Measurements from ENCODE around the gene CMTR1. TPM values are rescaled to one million over a fixed set of nuclear protein-coding genes. Genes with fewer than 3 reads are reported as not detected.

The CMTR1 gene
- total and polyA plus RNA-seq, 11 donors = 16.3 to 40.7 (median 28.4) TPM

GRCh38 chr6:37426945-37427510 lies 6.0 kb upstream of the CMTR1 start:
- Histone ChIP-seq H3K4me1 (no peaks in the 10 kb centered on the region), H3K4me3 (no peak overlapping the region), H3K36me3 (no peaks in the 10 kb centered on the region), H3K27me3 (no peaks in the 10 kb centered on the region), H3K27ac (no peak overlapping the region), H3K9me3 (no peaks in the 10 kb centered on the region)
- WGBS, 4 donors = 85 to 94% (median 90%) methylated on average over 6 of the region's 6 CpGs
- no peak for TF ChIP-seq POLR2A (IDR thresholded peaks at IDR 0.05)
- TF ChIP-seq, protein P1, sequence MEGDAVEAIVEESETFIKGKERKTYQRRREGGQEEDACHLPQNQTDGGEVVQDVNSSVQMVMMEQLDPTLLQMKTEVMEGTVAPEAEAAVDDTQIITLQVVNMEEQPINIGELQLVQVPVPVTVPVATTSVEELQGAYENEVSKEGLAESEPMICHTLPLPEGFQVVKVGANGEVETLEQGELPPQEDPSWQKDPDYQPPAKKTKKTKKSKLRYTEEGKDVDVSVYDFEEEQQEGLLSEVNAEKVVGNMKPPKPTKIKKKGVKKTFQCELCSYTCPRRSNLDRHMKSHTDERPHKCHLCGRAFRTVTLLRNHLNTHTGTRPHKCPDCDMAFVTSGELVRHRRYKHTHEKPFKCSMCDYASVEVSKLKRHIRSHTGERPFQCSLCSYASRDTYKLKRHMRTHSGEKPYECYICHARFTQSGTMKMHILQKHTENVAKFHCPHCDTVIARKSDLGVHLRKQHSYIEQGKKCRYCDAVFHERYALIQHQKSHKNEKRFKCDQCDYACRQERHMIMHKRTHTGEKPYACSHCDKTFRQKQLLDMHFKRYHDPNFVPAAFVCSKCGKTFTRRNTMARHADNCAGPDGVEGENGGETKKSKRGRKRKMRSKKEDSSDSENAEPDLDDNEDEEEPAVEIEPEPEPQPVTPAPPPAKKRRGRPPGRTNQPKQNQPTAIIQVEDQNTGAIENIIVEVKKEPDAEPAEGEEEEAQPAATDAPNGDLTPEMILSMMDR (IDR thresholded peaks at IDR 0.05) = no peak
- no peak for DNase-seq
- intact Hi-C loops (cut with DNase I) = loop anchor here in 1 of 10 donors (5.0 kb wide), 1 partner anchor 440 kb away; the partner anchor contains the start of gene MTCH1
- ATAC-seq = no peak

- Histone ChIP-seq H3K36me3 (no peaks in the 10 kb centered on the region), H3K27ac (no peak overlapping the region), H3K9me3 (no peaks in the 10 kb centered on the region), H3K4me1 (peaks cover 0 to 14% (median 10%) of the 10 kb centered on the region in 12 donors), H3K4me3 (no peak overlapping the region), H3K27me3 (no peaks in the 10 kb centered on the region)
- ATAC-seq (no peak), DNase-seq (no peak)
- intact Hi-C loops (cut with DNase I) = loop anchor here in 1 of 10 donors (5.0 kb wide), 1 partner anchor 442 kb away; the partner anchor contains the start of gene MTCH1
- no peak for TF ChIP-seq POLR2A (IDR thresholded peaks at IDR 0.05)
- TF ChIP-seq, protein P1 (IDR thresholded peaks at IDR 0.05) = no peak
- WGBS, 4 donors = 84 to 92% (median 88%) methylated on average over 2 of the region's 2 CpGs
Measured at GRCh38 chr6:37429352-37429750, 3.7 kb upstream of the CMTR1 start.

GRCh38 chr6:37432590-37432915 lies 468 bp upstream of the CMTR1 start:
- intact Hi-C loops (cut with DNase I) = loop anchor here in 2 of 10 donors (5.0 kb wide), 2 partner anchors 65 kb away; partner anchors contain the start of gene CCDC167 (in 1 of the 2)
- 9 to 14% (median 11%) methylated on average over 7 of the region's 7 CpGs for WGBS, 4 donors

DNA sequence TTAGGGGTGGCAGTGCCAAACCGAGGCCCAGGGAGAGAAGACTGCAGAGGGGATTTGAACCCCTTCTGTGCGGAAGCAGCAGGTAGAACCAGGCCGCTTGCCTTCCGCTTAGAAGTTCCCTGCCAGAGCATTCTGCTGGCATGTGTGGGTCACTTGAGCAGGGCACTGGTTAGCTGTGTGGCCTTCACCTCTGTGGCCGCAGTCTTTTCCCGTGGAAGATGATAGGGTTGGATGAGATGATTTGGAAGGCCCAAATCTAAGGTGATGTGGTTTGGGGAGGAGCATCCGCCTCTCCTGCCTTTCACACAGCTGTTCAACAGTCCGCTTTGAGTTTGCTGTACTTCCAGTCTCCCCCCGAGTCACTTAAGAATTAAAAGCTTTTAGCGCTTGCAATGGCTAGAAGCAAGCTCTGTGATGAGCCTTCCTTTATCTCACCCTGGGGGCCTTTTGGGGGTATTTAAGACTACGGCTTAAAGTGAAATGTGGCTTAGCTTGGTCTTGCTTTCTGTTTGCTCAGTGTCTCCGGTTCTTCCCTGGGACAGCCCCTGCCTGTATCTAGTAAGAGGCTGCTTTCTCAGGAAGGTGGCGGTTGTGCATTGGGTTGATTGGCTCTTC lies 743 bp downstream of the CMTR1 start:
- H3K4me1 ChIP-seq = peaks cover 0 to 29% (median 17%) of the 10 kb centered on the region in 12 donors
- ATAC-seq (peak in 1 of 4 donors; percentile 10), DNase-seq (peak in 2 of 5 donors; percentile 29 to 64)
- H3K4me3 ChIP-seq = peak overlapping the region; percentile 76 to 100 (median 96)
- intact Hi-C loops (cut with DNase I) = loop anchor here in 2 of 10 donors (5.0 kb wide), 2 partner anchors 64 to 66 kb away; partner anchors contain the start of gene CCDC167 (in 1 of the 2)
- 7 to 8% (median 8%) methylated on average over 13 of the region's 13 CpGs for WGBS, 4 donors
- H3K9me3 ChIP-seq = no peaks in the 10 kb centered on the region
- H3K36me3 ChIP-seq = peaks cover 0 to 37% (median 32%) of the 10 kb centered on the region in 9 donors
- no peak for TF ChIP-seq POLR2A (IDR thresholded peaks at IDR 0.05)
- TF ChIP-seq, protein P1 (IDR thresholded peaks at IDR 0.05) = no peak
- H3K27ac ChIP-seq = peak overlapping the region; percentile 82 to 97 (median 94)
- H3K27me3 ChIP-seq = no peaks in the 10 kb centered on the region

More at GRCh38 chr6:37432590-37432915, 468 bp upstream of the CMTR1 start:
- peak overlapping the region; percentile 82 to 97 (median 94) for H3K27ac ChIP-seq
- TF ChIP-seq POLR2A (IDR thresholded peaks at IDR 0.05) = no peak
- TF ChIP-seq, protein P1 (IDR thresholded peaks at IDR 0.05) = no peak
- DNase-seq (no peak), ATAC-seq (peak in 2 of 4 donors; percentile 10 to 30)
- H3K9me3 ChIP-seq = no peaks in the 10 kb centered on the region
- peak overlapping the region; percentile 76 to 100 (median 96) for H3K4me3 ChIP-seq
- peaks cover 0 to 25% (median 21%) of the 10 kb centered on the region in 9 donors for H3K36me3 ChIP-seq
- peaks cover 0 to 23% (median 16%) of the 10 kb centered on the region in 12 donors for H3K4me1 ChIP-seq
- no peaks in the 10 kb centered on the region for H3K27me3 ChIP-seq
